Neural cell (in vitro differentiated cells): Measurements from ENCODE around the gene TBC1D23. TPM values are rescaled to one million over a fixed set of nuclear protein-coding genes. Genes with fewer than 3 reads are reported as not detected.

ENCODE experiments used
- H2AFZ ChIP-seq: fragments of 200-600, 300-800 bp; sonication (generic), shearing (Covaris generic); 2 replicates; pipeline ENCODE4 v1.6.0; 2014; ENCODE audit warnings: low read depth, mild to moderate bottlenecking, antibody characterized with exemption, low read length, moderate library complexity
- H3F3A ChIP-seq: fragments of 200-600 bp; shearing (Covaris generic); 2 replicates; pipeline ENCODE4 v1.6.1; 2016; ENCODE audit warnings: mild to moderate bottlenecking, moderate library complexity, mixed read lengths, antibody characterized with exemption, low read length; ENCODE audit not compliant: insufficient read depth, poor library complexity, severe bottlenecking
- H3K27ac ChIP-seq: fragments of 200-600, 300-800 bp; sonication (generic), shearing (Covaris generic); 2 replicates; pipeline ENCODE4 v1.5.1; 2014; ENCODE audit warnings: mild to moderate bottlenecking, low read length, moderate library complexity
- H3K27me3 ChIP-seq: fragments of 300-800, 200-600 bp; sonication (generic), shearing (Covaris generic); 2 replicates; pipeline ENCODE4 v1.6.0; 2014; ENCODE audit warnings: mild to moderate bottlenecking, low read depth, low read length, moderate library complexity; ENCODE audit not compliant: insufficient read depth
- H3K36me3 ChIP-seq: fragments of 300-800, 200-600 bp; sonication (generic), shearing (Covaris generic); 2 replicates; pipeline ENCODE4 v1.5.1; 2014; ENCODE audit warnings: mild to moderate bottlenecking, antibody characterized with exemption, low read length, moderate library complexity; ENCODE audit not compliant: insufficient read depth
- H3K4me2 ChIP-seq: fragments of 300-800, 200-600 bp; sonication (generic), shearing (Covaris generic); 2 replicates; pipeline ENCODE4 v1.6.0; 2014; ENCODE audit warnings: mild to moderate bottlenecking, low read length
- H3K4me3 ChIP-seq: fragments of 300-800, 200-600 bp; sonication (generic), shearing (Covaris generic); 2 replicates; pipeline ENCODE4 v1.5.1; 2014; ENCODE audit warnings: mild to moderate bottlenecking, low read length, moderate library complexity
- H3K79me2 ChIP-seq: fragments of 200-600 bp; shearing (Covaris generic); replicated peaks from 2 replicates; pipeline ENCODE4 v1.6.0; 2014; ENCODE audit warnings: mild to moderate bottlenecking, low read length, moderate library complexity; ENCODE audit not compliant: insufficient read depth
- H3K9ac ChIP-seq: fragments of 300-800, 200-600 bp; sonication (generic), shearing (Covaris generic); 2 replicates; pipeline ENCODE4 v1.6.1; 2016; ENCODE audit warnings: mild to moderate bottlenecking, low read length, mixed read lengths
- H3K9me2 ChIP-seq: fragments of 200-600 bp; shearing (Covaris generic); 2 replicates; pipeline ENCODE4 v1.6.1; 2016; ENCODE audit warnings: mild to moderate bottlenecking, low read length, mixed read lengths; ENCODE audit not compliant: insufficient read depth
- H3K9me3 ChIP-seq: fragments of 200-600, 300-800 bp; sonication (generic), shearing (Covaris generic); 2 replicates; pipeline ENCODE4 v1.6.1; 2016; ENCODE audit warnings: mild to moderate bottlenecking, mixed run types, low read length, moderate library complexity, mixed read lengths
- H4K20me1 ChIP-seq: fragments of 200-600 bp; shearing (Covaris generic); 2 replicates; pipeline ENCODE4 v1.6.1; 2016; ENCODE audit warnings: mild to moderate bottlenecking, mixed run types; ENCODE audit not compliant: insufficient read depth
- CTCF ChIP-seq: fragments of 450-650 bp; IDR thresholded peaks from 2 replicates; pipeline ENCODE4 v1.5.1; 2014; ENCODE audit warnings: antibody characterized with exemption, mild to moderate bottlenecking, moderate library complexity; ENCODE audit not compliant: poor library complexity, severe bottlenecking
- EP300 ChIP-seq: fragments of 450-650 bp; conservative IDR thresholded peaks from 2 replicates; pipeline ENCODE4 v1.6.1; 2014; ENCODE audit warnings: antibody characterized with exemption, mild to moderate bottlenecking, moderate library complexity; ENCODE audit not compliant: poor library complexity, severe bottlenecking
- EZH2 ChIP-seq: fragments of 200-600, 300-800 bp; shearing (Covaris generic), sonication (generic); IDR thresholded peaks from 2 replicates; pipeline ENCODE4 v1.6.1; 2014; ENCODE audit warnings: antibody characterized with exemption, low read length, borderline replicate concordance, mild to moderate bottlenecking; ENCODE audit not compliant: insufficient read depth, poor library complexity, severe bottlenecking
- MXI1 ChIP-seq: fragments of 450-650 bp; conservative IDR thresholded peaks from 2 replicates; pipeline ENCODE4 v1.6.1; 2014; ENCODE audit warnings: antibody characterized with exemption, mild to moderate bottlenecking; ENCODE audit not compliant: poor library complexity, severe bottlenecking
- POLR2AphosphoS5 ChIP-seq: IDR thresholded peaks from 2 replicates; pipeline ENCODE4 v1.6.1; 2012
- RAD21 ChIP-seq: fragments of 450-650 bp; conservative IDR thresholded peaks from 2 replicates; pipeline ENCODE4 v1.6.1; 2014; ENCODE audit warnings: antibody characterized with exemption, mild to moderate bottlenecking, moderate library complexity
- SMC3 ChIP-seq: fragments of 450-650 bp; conservative IDR thresholded peaks from 2 replicates; pipeline ENCODE4 v1.6.1; 2014; ENCODE audit warnings: antibody characterized with exemption, mild to moderate bottlenecking, moderate library complexity; ENCODE audit not compliant: poor library complexity
- TAF1 ChIP-seq: IDR thresholded peaks from 2 replicates; pipeline ENCODE4 v1.6.1; 2012; ENCODE audit warnings: low read depth
- polyA plus RNA-seq: library from polyadenylated mRNA; depleted of rRNA; stranded (reverse); fragments of >200 nt; gene quantifications from 2 replicates; pipeline ENCODE4 v1.2.3, GENCODE V29; 2014
- TF ChIP-seq, protein P1 (sequence below): IDR thresholded peaks from 2 replicates; pipeline ENCODE4 v1.6.1; 2012; ENCODE audit warnings: borderline replicate concordance

Gene TBC1D23
- polyA plus RNA-seq, 1 donor from 2014 or later, result 51.3 TPM

- no peaks in the 10 kb centered on the region for H3K27me3 ChIP-seq
Measured at GRCh38 chr3:100329800-100330489, 69.2 kb downstream of the TBC1D23 start.

GRCh38 chr3:100330651-100331050, 69.9 kb downstream of the TBC1D23 start:
- no peaks in the 10 kb centered on the region for H3K79me2 ChIP-seq
- no peak overlapping the region for H3K27ac ChIP-seq
- H4K20me1 ChIP-seq, result no peaks in the 10 kb centered on the region
- no peaks in the 10 kb centered on the region for H3K36me3 ChIP-seq
- no peaks in the 10 kb centered on the region for H3K27me3 ChIP-seq
- no peaks in the 10 kb centered on the region for H3K9me2 ChIP-seq
- H3K4me3 ChIP-seq, result no peak overlapping the region
- H3F3A ChIP-seq, result no peaks in the 10 kb centered on the region
- H3K9ac ChIP-seq, result no peak overlapping the region
- H3K9me3 ChIP-seq, result no peaks in the 10 kb centered on the region
- H3K4me2 ChIP-seq, result no peak overlapping the region
- H2AFZ ChIP-seq, result no peak overlapping the region
- TF ChIP-seq POLR2AphosphoS5 (no peak), SMC3 (no peak), RAD21 (no peak), MXI1 (no peak), CTCF (no peak), EZH2 (no peak), EP300 (no peak)
- TF ChIP-seq, protein P1, sequence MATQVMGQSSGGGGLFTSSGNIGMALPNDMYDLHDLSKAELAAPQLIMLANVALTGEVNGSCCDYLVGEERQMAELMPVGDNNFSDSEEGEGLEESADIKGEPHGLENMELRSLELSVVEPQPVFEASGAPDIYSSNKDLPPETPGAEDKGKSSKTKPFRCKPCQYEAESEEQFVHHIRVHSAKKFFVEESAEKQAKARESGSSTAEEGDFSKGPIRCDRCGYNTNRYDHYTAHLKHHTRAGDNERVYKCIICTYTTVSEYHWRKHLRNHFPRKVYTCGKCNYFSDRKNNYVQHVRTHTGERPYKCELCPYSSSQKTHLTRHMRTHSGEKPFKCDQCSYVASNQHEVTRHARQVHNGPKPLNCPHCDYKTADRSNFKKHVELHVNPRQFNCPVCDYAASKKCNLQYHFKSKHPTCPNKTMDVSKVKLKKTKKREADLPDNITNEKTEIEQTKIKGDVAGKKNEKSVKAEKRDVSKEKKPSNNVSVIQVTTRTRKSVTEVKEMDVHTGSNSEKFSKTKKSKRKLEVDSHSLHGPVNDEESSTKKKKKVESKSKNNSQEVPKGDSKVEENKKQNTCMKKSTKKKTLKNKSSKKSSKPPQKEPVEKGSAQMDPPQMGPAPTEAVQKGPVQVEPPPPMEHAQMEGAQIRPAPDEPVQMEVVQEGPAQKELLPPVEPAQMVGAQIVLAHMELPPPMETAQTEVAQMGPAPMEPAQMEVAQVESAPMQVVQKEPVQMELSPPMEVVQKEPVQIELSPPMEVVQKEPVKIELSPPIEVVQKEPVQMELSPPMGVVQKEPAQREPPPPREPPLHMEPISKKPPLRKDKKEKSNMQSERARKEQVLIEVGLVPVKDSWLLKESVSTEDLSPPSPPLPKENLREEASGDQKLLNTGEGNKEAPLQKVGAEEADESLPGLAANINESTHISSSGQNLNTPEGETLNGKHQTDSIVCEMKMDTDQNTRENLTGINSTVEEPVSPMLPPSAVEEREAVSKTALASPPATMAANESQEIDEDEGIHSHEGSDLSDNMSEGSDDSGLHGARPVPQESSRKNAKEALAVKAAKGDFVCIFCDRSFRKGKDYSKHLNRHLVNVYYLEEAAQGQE, result no peak

More at GRCh38 chr3:100329800-100330489, 69.2 kb downstream of the TBC1D23 start:
- no peaks in the 10 kb centered on the region for H3K36me3 ChIP-seq
- H3K4me3 ChIP-seq, result no peak overlapping the region
- H3K9me2 ChIP-seq, result no peaks in the 10 kb centered on the region
- TF ChIP-seq TAF1, result no peak
- TF ChIP-seq, protein P1, result no peak
- no peak for TF ChIP-seq POLR2AphosphoS5
- no peak for TF ChIP-seq MXI1
- no peak for TF ChIP-seq EZH2
- TF ChIP-seq SMC3, result no peak
- TF ChIP-seq RAD21, result no peak
- TF ChIP-seq CTCF, result no peak
- TF ChIP-seq EP300, result no peak
- H3F3A ChIP-seq, result no peaks in the 10 kb centered on the region
- no peak overlapping the region for H3K27ac ChIP-seq
- no peaks in the 10 kb centered on the region for H3K79me2 ChIP-seq
- H3K9me3 ChIP-seq, result no peaks in the 10 kb centered on the region
- no peaks in the 10 kb centered on the region for H4K20me1 ChIP-seq
- H3K9ac ChIP-seq, result no peak overlapping the region
- no peak overlapping the region for H2AFZ ChIP-seq
- H3K4me2 ChIP-seq, result no peak overlapping the region
